H1 (cell line): ENCODE data around the gene RMC1. TPM values are rescaled to one million over a fixed set of nuclear protein-coding genes. Genes with fewer than 3 reads are reported as not detected.

ENCODE experiments used
- CEBPB ChIP-seq: IDR thresholded peaks from 2 replicates; pipeline ENCODE4 v1.6.1; 2012; ENCODE audit warnings: low read depth, low read length
- HDAC6 ChIP-seq: IDR thresholded peaks from one replicate; pipeline ENCODE4 v1.7.1; 2012; ENCODE audit warnings: low read depth, mild to moderate bottlenecking, inconsistent platforms, low read length, moderate library complexity
- KDM5A ChIP-seq: fragments of 200-600 bp; IDR thresholded peaks from 2 replicates; pipeline ENCODE4 v1.7.1; 2012; ENCODE audit warnings: mild to moderate bottlenecking, low read length, inconsistent platforms, mixed read lengths
- ZNF274 ChIP-seq: IDR thresholded peaks from 2 replicates; pipeline ENCODE4 v1.7.0; 2012; ENCODE audit warnings: low read length, borderline replicate concordance; ENCODE audit errors: extremely low read depth
- polyA plus RNA-seq, 7 experiments: library from polyadenylated mRNA; depleted of rRNA in 3 of 7; stranded (reverse) in 5 of 7; unstranded in 2 of 7; fragments of >200 nt in 5 of 7; fragments of 200-250 nt in 2 of 7; gene quantifications; 1 replicate in 5 of 7; 2 replicates in 1 of 7; 4 replicates in 1 of 7; pipeline versions ENCODE4 v1.2.1 to v1.2.3, GENCODE V29; 2011 to 2013; ENCODE audit warnings: missing spikeins in 2 of 7, mixed read lengths in 2 of 7
- total RNA-seq: library from RNA; stranded (reverse); fragmentation: NEBNext Ultra II Directional; extraction: Animal tissue kit (Norgen Biotek cat#: 25700); gene quantifications from 2 replicates; pipeline ENCODE4 v1.2.1, GENCODE V29; 2021
- TF ChIP-seq, protein P1 (sequence below): IDR thresholded peaks from 2 replicates; pipeline ENCODE4 v1.6.1; 2011; ENCODE audit warnings: low read depth, mild to moderate bottlenecking, low read length; ENCODE audit not compliant: insufficient read depth

RMC1 gene
- total and polyA plus RNA-seq, 2 of the 8 experiments (the other 6 are each of a cell fraction or from before 2014, with no cell fraction given) = 16.4 to 20.1 TPM

- TF ChIP-seq CEBPB (no peak), ZNF274 (no peak), KDM5A (no peak), HDAC6 (no peak)
- TF ChIP-seq, protein P1, sequence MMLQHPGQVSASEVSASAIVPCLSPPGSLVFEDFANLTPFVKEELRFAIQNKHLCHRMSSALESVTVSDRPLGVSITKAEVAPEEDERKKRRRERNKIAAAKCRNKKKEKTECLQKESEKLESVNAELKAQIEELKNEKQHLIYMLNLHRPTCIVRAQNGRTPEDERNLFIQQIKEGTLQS = no peak
- TF ChIP-seq, all 59 proteins: peak for 0
Measured at GRCh38 chr18:23499291-23499781, 4.0 kb upstream of the RMC1 start (continued).
